AG09319 (cell line): Measurements from ENCODE around the gene RANBP17.
"Not testable (repeated sequence)": the region's sequence is repeated elsewhere in the genome, so short reads cannot be mapped to it uniquely, and the experiment has no call there.

ENCODE experiments used
- DNase-seq: peaks from one replicate; pipeline ENCODE4 v3.0.0-alpha.2; 2010; ENCODE audit warnings: low read depth; ENCODE audit errors: extremely low read depth
- CTCF ChIP-seq: IDR thresholded peaks from 2 replicates; pipeline ENCODE4 v1.5.1; 2011; ENCODE audit warnings: low read depth, mild to moderate bottlenecking, inconsistent platforms, low read length, moderate library complexity

The RANBP17 gene

GRCh38 chr5:170939178-170939577 lies 77.4 kb downstream of the RANBP17 start:
- TF ChIP-seq CTCF = no peak
- DNase-seq = no peak

- no peak for TF ChIP-seq CTCF
- no peak for DNase-seq
Measured at GRCh38 chr5:170941788-170942187, 80.0 kb downstream of the RANBP17 start.

GRCh38 chr5:170945275-170945674 lies 83.5 kb downstream of the RANBP17 start:
- DNase-seq = no peak
- TF ChIP-seq CTCF = no peak

GRCh38 chr5:170960567-170960966 lies 98.7 kb downstream of the RANBP17 start:
- DNase-seq = no peak
- TF ChIP-seq CTCF = no peak

GRCh38 chr5:170963521-170963920 lies 101.7 kb downstream of the RANBP17 start:
- TF ChIP-seq CTCF = no peak
- no peak for DNase-seq

- no peak for TF ChIP-seq CTCF
- no peak for DNase-seq
Measured at GRCh38 chr5:170974461-170974860, 112.6 kb downstream of the RANBP17 start.

- DNase-seq = not testable (repeated sequence)
Measured at GRCh38 chr5:170980261-170980660, 118.4 kb downstream of the RANBP17 start.

GRCh38 chr5:170985486-170985885 lies 123.7 kb downstream of the RANBP17 start:
- no peak for TF ChIP-seq CTCF
- DNase-seq = no peak
